ENCODE measurements around the gene MTSS2.

- TF ChIP-seq POU6F1 (CRISPR knock-in tag; IDR thresholded peaks at IDR 0.05; ENCODE audit: borderline replicate concordance, low read depth), result no peak
- no peak for TF ChIP-seq ARNTL (CRISPR knock-in tag; IDR thresholded peaks at IDR 0.05; ENCODE audit: borderline replicate concordance, low read depth)
- TF ChIP-seq CREB5 (CRISPR knock-in tag; IDR thresholded peaks at IDR 0.05; ENCODE audit: low read depth), result no peak
- no peak for TF ChIP-seq ZC3H10 (CRISPR knock-in tag; IDR thresholded peaks at IDR 0.05)
- no peak for TF ChIP-seq ZFP3 (CRISPR knock-in tag; IDR thresholded peaks at IDR 0.05)
- TF ChIP-seq BACH2 (CRISPR knock-in tag; IDR thresholded peaks at IDR 0.05; ENCODE audit: borderline replicate concordance), result no peak
- TF ChIP-seq GLIS3 (CRISPR knock-in tag; IDR thresholded peaks at IDR 0.05), result no peak
- no peak for TF ChIP-seq ISL1 (CRISPR knock-in tag; IDR thresholded peaks at IDR 0.05)
- no peak for TF ChIP-seq RARB (CRISPR knock-in tag; IDR thresholded peaks at IDR 0.05)
- TF ChIP-seq ZNF8 (CRISPR knock-in tag; IDR thresholded peaks at IDR 0.05), result no peak
- TF ChIP-seq ZNF70 (CRISPR knock-in tag; IDR thresholded peaks at IDR 0.05), result no peak
- TF ChIP-seq ESRRG (CRISPR knock-in tag; IDR thresholded peaks at IDR 0.05), result no peak
- TF ChIP-seq OSR1 (CRISPR knock-in tag; IDR thresholded peaks at IDR 0.05), result no peak
These were observed 25.0 kb downstream of the MTSS2 start for GRCh38 chr16:70660672-70661350.

Measured in SK-N-SH treated with all-trans-retinoic acid at 6 μM for 48 hours (cell line).